ENCODE measurements around the gene CTNNA2. TPM values are rescaled to one million over a fixed set of nuclear protein-coding genes. Genes with fewer than 3 reads are reported as not detected.

The CTNNA2 gene
- total RNA-seq, 1 experiment from 2014 or later: 0.54 TPM

- Histone ChIP-seq H3K4me3 (ENCODE audit: low read depth in 2 of 2, low read length in 2 of 2) (no peak overlapping the region), H3K27me3 (ENCODE audit: control insufficient read depth, insufficient read depth, low read length) (no peaks in the 10 kb centered on the region), H3K27ac (ENCODE audit: low read length) (no peak overlapping the region), H3K36me3 (ENCODE audit: control insufficient read depth, insufficient read depth, low read length) (no peaks in the 10 kb centered on the region), H3K9me3 (ENCODE audit: control insufficient read depth, insufficient read depth, low read depth, low read length) (no peaks in the 10 kb centered on the region), H3K4me1 (ENCODE audit: control insufficient read depth, insufficient read depth, low read length) (no peaks in the 10 kb centered on the region)
- POLR2A ChIA-PET: no interaction called here
- DNase-seq (ENCODE audit: low read depth, low spot score) (no peak), ATAC-seq (no peak)
- no TSS peak for BruUV-seq (replicated peaks)
- in situ Hi-C loops (cut with HindIII; ENCODE audit: low pct_unique_long_range_greater_than_20kb, low sequenced_read_pairs) (no loop called here), intact Hi-C loops (cut with micrococcal nuclease; ENCODE audit: unreplicated experiment) (no loop called here)
- TF ChIP-seq CTCF (IDR thresholded peaks at IDR 0.05): no peak
- no peak for TF ChIP-seq REST (IDR thresholded peaks at IDR 0.05; ENCODE audit: insufficient read depth in 1 of 2, low read depth in 2 of 2, low read length in 1 of 2)
- no peak for TF ChIP-seq TCF7L2 (IDR thresholded peaks at IDR 0.05; ENCODE audit: low read depth, low read length)
- TF ChIP-seq POLR2AphosphoS5 (IDR thresholded peaks at IDR 0.05; ENCODE audit: low read depth, low read length): no peak
- no peak for TF ChIP-seq SIN3A (IDR thresholded peaks at IDR 0.05; ENCODE audit: borderline replicate concordance, insufficient read depth, low read depth, low read length)
- CTCF ChIA-PET: no interaction called here
Measured at GRCh38 chr2:79573895-79574674, 61.2 kb downstream of the CTNNA2 start.

GRCh38 chr2:79576451-79576850 is 63.6 kb downstream of the CTNNA2 start:
- Histone ChIP-seq H3K9me3 (ENCODE audit: control insufficient read depth, insufficient read depth, low read depth, low read length) (0 out of 2 replicates have a peak, but pooled peaks cover 3% of the 10 kb centered on the region), H3K27me3 (ENCODE audit: control insufficient read depth, insufficient read depth, low read length) (no peaks in the 10 kb centered on the region), H3K27ac (ENCODE audit: low read length) (no peak overlapping the region), H3K4me1 (ENCODE audit: control insufficient read depth, insufficient read depth, low read length) (no peaks in the 10 kb centered on the region), H3K4me3 (ENCODE audit: low read depth in 2 of 2, low read length in 2 of 2) (no peak overlapping the region), H3K36me3 (ENCODE audit: control insufficient read depth, insufficient read depth, low read length) (no peaks in the 10 kb centered on the region)
- ATAC-seq (no peak), DNase-seq (ENCODE audit: low read depth, low spot score) (no peak)
- CTCF ChIA-PET: no interaction called here
- in situ Hi-C loops (cut with HindIII; ENCODE audit: low pct_unique_long_range_greater_than_20kb, low sequenced_read_pairs) (no loop called here), intact Hi-C loops (cut with micrococcal nuclease; ENCODE audit: unreplicated experiment) (no loop called here)
- no TSS peak for BruUV-seq (replicated peaks)
- TF ChIP-seq SIN3A (IDR thresholded peaks at IDR 0.05; ENCODE audit: borderline replicate concordance, insufficient read depth, low read depth, low read length): no peak
- no peak for TF ChIP-seq CTCF (IDR thresholded peaks at IDR 0.05)
- no peak for TF ChIP-seq TCF7L2 (IDR thresholded peaks at IDR 0.05; ENCODE audit: low read depth, low read length)
- no peak for TF ChIP-seq POLR2AphosphoS5 (IDR thresholded peaks at IDR 0.05; ENCODE audit: low read depth, low read length)
- POLR2A ChIA-PET: no interaction called here

All from Panc1 (cell line).